Esophagus (tissue), 2 donors: ENCODE data around the gene FGF1. TPM values are rescaled to one million over a fixed set of nuclear protein-coding genes. Genes with fewer than 3 reads are reported as not detected.

Experiments used
- H3K27ac ChIP-seq, 2 donors: one replicate each; pipeline ENCODE4 v1.5.1; 2013; ENCODE audit warnings: low read depth in 2 of 2, mild to moderate bottlenecking in 2 of 2, inconsistent platforms in 1 of 2, low read length in 1 of 2, moderate library complexity in 1 of 2
- H3K27me3 ChIP-seq, 2 donors: one replicate each; pipeline ENCODE4 v1.6.1; 2013; ENCODE audit warnings: low read length in 2 of 2, control low read depth in 1 of 2, mild to moderate bottlenecking in 1 of 2; ENCODE audit not compliant: insufficient read depth in 2 of 2, control insufficient read depth in 1 of 2
- H3K36me3 ChIP-seq, 2 donors: one replicate each; pipeline ENCODE4 v1.6.1; 2013; ENCODE audit warnings: low read length in 1 of 2; ENCODE audit not compliant: control insufficient read depth in 2 of 2, insufficient read depth in 2 of 2
- H3K4me1 ChIP-seq, 2 donors: one replicate each; pipeline ENCODE4 v1.6.1; 2013; ENCODE audit warnings: low read length in 1 of 2; ENCODE audit not compliant: control insufficient read depth in 2 of 2, insufficient read depth in 2 of 2
- H3K4me3 ChIP-seq, 2 donors: one replicate each; pipeline ENCODE4 v1.5.1; 2013; ENCODE audit warnings: low read length in 2 of 2, mild to moderate bottlenecking in 2 of 2, low read depth in 1 of 2, moderate library complexity in 1 of 2
- H3K9me3 ChIP-seq, 2 donors: one replicate each; pipeline ENCODE4 v1.6.1; 2013; ENCODE audit warnings: mild to moderate bottlenecking in 2 of 2, low read depth in 1 of 2, low read length in 1 of 2, moderate library complexity in 1 of 2; ENCODE audit not compliant: control insufficient read depth in 2 of 2, insufficient read depth in 1 of 2
- WGBS, 2 donors: extraction: QIAGEN DNeasy Blood & Tissue Kit; methylation state at CpG; one replicate each; pipeline ENCODE4 v1.1.7; 2013; 5-methylcytosine and 5-hydroxymethylcytosine counted together
- polyA plus RNA-seq, 2 donors: library from polyadenylated mRNA; stranded (reverse); fragments of 200-250 nt; gene quantifications; one replicate each; pipeline ENCODE4 v1.2.3, GENCODE V29; 2013
- donor health status: healthy with polysubstance abuse.
- donor health status: Bipolar disorder and iron deficiency.

Gene FGF1
- polyA plus RNA-seq, 2 donors = 0.56 to 0.57 TPM

GRCh38 chr5:142544071-142544753 is 141.7 kb downstream of the FGF1 start:
- no peak overlapping the region for H3K4me3 ChIP-seq
- no peak overlapping the region for H3K27ac ChIP-seq
- H3K4me1 ChIP-seq = no peaks in the 10 kb centered on the region
- no peaks in the 10 kb centered on the region for H3K27me3 ChIP-seq
- 83 to 87% methylated on average over 8 of the region's 8 CpGs for WGBS, 2 donors
- no peaks in the 10 kb centered on the region for H3K9me3 ChIP-seq
- H3K36me3 ChIP-seq = no peaks in the 10 kb centered on the region

DNA sequence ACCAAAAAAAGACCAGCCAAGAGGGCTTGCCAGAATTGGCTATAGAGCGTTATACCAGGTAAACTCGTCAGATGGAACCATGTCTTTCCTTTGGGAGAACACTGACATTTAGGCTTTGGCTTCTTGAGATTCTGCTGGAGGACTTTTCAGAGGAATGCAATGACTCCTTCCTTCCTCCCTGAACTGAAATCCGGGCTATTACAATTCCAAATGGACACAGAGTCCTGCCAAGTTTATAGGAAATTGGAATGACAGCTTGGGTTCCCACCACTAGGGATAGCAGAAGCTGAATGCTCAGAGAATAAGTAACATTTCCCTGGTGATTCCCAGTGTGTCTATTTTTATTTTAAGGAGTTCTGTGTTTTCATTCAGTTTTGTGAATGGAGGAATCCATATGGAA is 143.0 kb downstream of the FGF1 start:
- Histone ChIP-seq H3K27me3 (no peaks in the 10 kb centered on the region), H3K9me3 (no peaks in the 10 kb centered on the region), H3K27ac (no peak overlapping the region), H3K4me3 (no peak overlapping the region), H3K4me1 (no peaks in the 10 kb centered on the region), H3K36me3 (no peaks in the 10 kb centered on the region)
- 55 to 58% methylated on average over 3 of the region's 3 CpGs for WGBS, 2 donors

Other genes starting within 250 kb of the FGF1 start
- gene ARHGAP26, start 84.3 kb upstream of the FGF1 start, polyA plus RNA-seq = 1 to 10 TPM; 3.1 to 3.6 TPM